ENCODE data around the gene WDR1. TPM values are rescaled to one million over a fixed set of nuclear protein-coding genes. Genes with fewer than 3 reads are reported as not detected.

Gene WDR1, protein sequence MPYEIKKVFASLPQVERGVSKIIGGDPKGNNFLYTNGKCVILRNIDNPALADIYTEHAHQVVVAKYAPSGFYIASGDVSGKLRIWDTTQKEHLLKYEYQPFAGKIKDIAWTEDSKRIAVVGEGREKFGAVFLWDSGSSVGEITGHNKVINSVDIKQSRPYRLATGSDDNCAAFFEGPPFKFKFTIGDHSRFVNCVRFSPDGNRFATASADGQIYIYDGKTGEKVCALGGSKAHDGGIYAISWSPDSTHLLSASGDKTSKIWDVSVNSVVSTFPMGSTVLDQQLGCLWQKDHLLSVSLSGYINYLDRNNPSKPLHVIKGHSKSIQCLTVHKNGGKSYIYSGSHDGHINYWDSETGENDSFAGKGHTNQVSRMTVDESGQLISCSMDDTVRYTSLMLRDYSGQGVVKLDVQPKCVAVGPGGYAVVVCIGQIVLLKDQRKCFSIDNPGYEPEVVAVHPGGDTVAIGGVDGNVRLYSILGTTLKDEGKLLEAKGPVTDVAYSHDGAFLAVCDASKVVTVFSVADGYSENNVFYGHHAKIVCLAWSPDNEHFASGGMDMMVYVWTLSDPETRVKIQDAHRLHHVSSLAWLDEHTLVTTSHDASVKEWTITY
- total RNA-seq (2013), result 209 TPM
- polyA plus RNA-seq (100 to 1,000 TPM; 206 to 251 (median 243) TPM), polyA minus RNA-seq (182 and 224 TPM in 2 replicates), total RNA-seq (282 to 609 (median 353) reads per million in 11 experiments)

DNA sequence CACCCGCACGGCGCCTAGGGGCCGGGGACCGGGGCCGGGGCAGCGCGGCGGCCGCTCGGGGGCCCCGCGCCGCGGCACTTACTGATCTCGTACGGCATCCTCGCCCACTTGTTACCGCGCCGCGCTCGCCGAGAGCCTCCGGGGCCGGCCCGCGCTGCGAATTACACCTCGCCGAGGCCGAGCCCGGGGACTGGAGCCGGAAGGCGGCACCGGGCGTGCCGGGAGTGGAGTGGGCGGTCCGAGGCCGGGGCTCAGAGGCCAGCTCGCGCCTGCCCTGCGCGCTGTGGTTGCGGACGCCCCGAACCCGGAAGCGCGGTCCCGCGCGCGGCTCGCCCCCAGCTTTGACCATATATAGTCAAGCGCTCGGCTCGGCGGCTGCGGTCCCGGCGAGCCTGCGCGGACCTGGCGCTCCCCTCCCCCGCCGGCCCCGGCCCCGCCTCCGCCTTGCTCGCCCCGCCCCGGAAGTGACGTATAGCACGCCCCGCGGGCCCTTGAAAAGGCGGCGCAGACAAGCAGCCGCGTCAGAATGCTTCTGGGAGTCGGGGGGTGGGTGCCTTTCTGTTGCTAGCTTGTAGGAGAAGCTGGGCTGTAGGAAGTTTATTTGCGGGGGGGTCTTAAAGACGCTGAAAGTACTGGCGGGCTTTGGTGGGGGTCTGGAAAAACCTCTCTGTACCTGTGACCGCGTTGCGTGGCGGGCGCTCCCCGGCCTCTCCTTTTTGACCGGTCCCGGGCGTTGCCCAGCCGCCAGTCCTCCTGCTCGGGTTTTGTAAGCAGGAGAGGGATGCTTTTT is at the start of gene WDR1:
WDR1 (minus strand) TSS at position 231 of the 790 bp plus-strand sequence; CDS start at position 98, 133 bp downstream.
- H3K9me3 ChIP-seq (replicated peaks in 1 of 2; ENCODE audit: control insufficient read depth in 1 of 2, insufficient read depth in 1 of 2, low read length in 2 of 2), result no peaks in the 10 kb centered on the region
- peaks cover 43% of the 10 kb centered on the region for H4K20me1 ChIP-seq (ENCODE audit: insufficient read depth, low read length)
- Mint-ChIP-seq H3K36me3 (peaks cover 36 to 37% of the 10 kb centered on the region in 2 donors), H3K27me3 (ENCODE audit: low read depth in 3 of 3) (peaks cover 0 to 5% (median 5%) of the 10 kb centered on the region in 3 donors), H3K9me3 (no peaks in the 10 kb centered on the region), H3K4me3 (peak within 1 kb of the TSS; percentile 93 to 96), H3K27ac (peak within 1 kb of the TSS; percentile 99 to 100 (median 100)), H3K4me1 (peaks cover 53% of the 10 kb centered on the region)
- peak within 1 kb of the TSS; percentile 93 for H3K4me2 ChIP-seq (replicated peaks; ENCODE audit: extremely low read depth, low read length, poor library complexity, severe bottlenecking)
- TF ChIP-seq, protein P1, sequence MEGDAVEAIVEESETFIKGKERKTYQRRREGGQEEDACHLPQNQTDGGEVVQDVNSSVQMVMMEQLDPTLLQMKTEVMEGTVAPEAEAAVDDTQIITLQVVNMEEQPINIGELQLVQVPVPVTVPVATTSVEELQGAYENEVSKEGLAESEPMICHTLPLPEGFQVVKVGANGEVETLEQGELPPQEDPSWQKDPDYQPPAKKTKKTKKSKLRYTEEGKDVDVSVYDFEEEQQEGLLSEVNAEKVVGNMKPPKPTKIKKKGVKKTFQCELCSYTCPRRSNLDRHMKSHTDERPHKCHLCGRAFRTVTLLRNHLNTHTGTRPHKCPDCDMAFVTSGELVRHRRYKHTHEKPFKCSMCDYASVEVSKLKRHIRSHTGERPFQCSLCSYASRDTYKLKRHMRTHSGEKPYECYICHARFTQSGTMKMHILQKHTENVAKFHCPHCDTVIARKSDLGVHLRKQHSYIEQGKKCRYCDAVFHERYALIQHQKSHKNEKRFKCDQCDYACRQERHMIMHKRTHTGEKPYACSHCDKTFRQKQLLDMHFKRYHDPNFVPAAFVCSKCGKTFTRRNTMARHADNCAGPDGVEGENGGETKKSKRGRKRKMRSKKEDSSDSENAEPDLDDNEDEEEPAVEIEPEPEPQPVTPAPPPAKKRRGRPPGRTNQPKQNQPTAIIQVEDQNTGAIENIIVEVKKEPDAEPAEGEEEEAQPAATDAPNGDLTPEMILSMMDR (IDR thresholded peaks at IDR 0.05), result no peak
- no peaks in the 10 kb centered on the region for H3K27me3 ChIP-seq (ENCODE audit: control insufficient read depth in 2 of 2, insufficient read depth in 2 of 2, low read length in 2 of 2)
- peak within 1 kb of the TSS; percentile 85 to 99 for H3K27ac ChIP-seq (ENCODE audit: low read depth in 1 of 2, low read length in 2 of 2)
- peak; percentile 95 to 97 (median 97) for DNase-seq
- H3K9ac ChIP-seq (ENCODE audit: insufficient read depth, low read length, poor library complexity, severe bottlenecking), result peak within 1 kb of the TSS; percentile 89
- peaks cover 33 to 34% of the 10 kb centered on the region in 2 donors for H3K36me3 ChIP-seq (replicated peaks in 1 of 2; ENCODE audit: control insufficient read depth in 1 of 2, insufficient read depth in 2 of 2, low read length in 2 of 2)
- H3K79me2 ChIP-seq (ENCODE audit: insufficient read depth, low read length), result peaks cover 54% of the 10 kb centered on the region
- peaks cover 36 to 43% of the 10 kb centered on the region in 2 donors for H3K4me1 ChIP-seq (ENCODE audit: control insufficient read depth in 1 of 2, insufficient read depth in 2 of 2, low read length in 2 of 2)
- peak within 1 kb of the TSS; percentile 34 for H2AFZ ChIP-seq (ENCODE audit: insufficient read depth, low read depth, low read length, poor library complexity, severe bottlenecking)
- peak within 1 kb of the TSS; percentile 80 to 93 (median 85) for H3K4me3 ChIP-seq (replicated peaks in 1 of 3; ENCODE audit: low read depth in 2 of 3, low read length in 3 of 3)
- intact Hi-C loops (cut with micrococcal nuclease), result loop anchor here (5.0 kb wide), 1 partner anchor 94 kb away; the partner anchor contains the start of gene SLC2A9 (in 2 of the 2)
- under 1% methylated on average over 92 of the region's 97 CpGs for WGBS (ENCODE audit: insufficient coverage)

DNA sequence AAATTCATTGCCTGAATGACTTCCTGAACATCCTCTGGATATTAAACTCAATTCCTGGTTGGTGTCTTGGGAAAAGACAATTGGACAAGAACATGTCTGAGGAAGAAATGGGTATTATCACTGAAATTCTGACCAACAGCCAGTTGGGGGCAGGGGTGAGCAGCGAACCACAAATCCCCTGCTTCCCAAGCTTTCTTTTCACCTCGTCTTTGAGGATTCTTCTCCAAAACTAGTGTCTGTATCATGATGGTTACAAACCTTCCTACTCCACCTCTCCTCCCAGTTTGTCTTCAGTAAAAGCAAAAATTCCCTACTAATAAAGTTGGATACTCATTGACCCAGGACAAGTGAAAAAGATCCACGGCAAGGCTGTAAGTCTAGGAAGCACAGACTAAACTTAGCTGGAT is 48.3 kb upstream of the WDR1 start:
- TF ChIP-seq, protein P1 (IDR thresholded peaks at IDR 0.05), result peak; percentile 84
- Histone ChIP-seq H4K20me1 (ENCODE audit: insufficient read depth, low read length) (no peaks in the 10 kb centered on the region), H3K36me3 (replicated peaks in 1 of 2; ENCODE audit: control insufficient read depth in 1 of 2, insufficient read depth in 2 of 2, low read length in 2 of 2) (no peaks in the 10 kb centered on the region), H3K9ac (ENCODE audit: insufficient read depth, low read length, poor library complexity, severe bottlenecking) (no peak overlapping the region), H3K4me3 (replicated peaks in 1 of 3; ENCODE audit: low read depth in 2 of 3, low read length in 3 of 3) (no peak overlapping the region), H3K27ac (ENCODE audit: low read depth in 1 of 2, low read length in 2 of 2) (no peak overlapping the region), H3K79me2 (ENCODE audit: insufficient read depth, low read length) (no peaks in the 10 kb centered on the region), H3K27me3 (ENCODE audit: control insufficient read depth in 2 of 2, insufficient read depth in 2 of 2, low read length in 2 of 2) (no peaks in the 10 kb centered on the region), H3K4me2 (replicated peaks; ENCODE audit: extremely low read depth, low read length, poor library complexity, severe bottlenecking) (no peak overlapping the region), H2AFZ (ENCODE audit: insufficient read depth, low read depth, low read length, poor library complexity, severe bottlenecking) (no peak overlapping the region), H3K4me1 (ENCODE audit: control insufficient read depth in 1 of 2, insufficient read depth in 2 of 2, low read length in 2 of 2) (no peaks in the 10 kb centered on the region), H3K9me3 (replicated peaks in 1 of 2; ENCODE audit: control insufficient read depth in 1 of 2, insufficient read depth in 1 of 2, low read length in 2 of 2) (no peaks in the 10 kb centered on the region)
- 0% methylated on average over 1 of the region's 3 CpGs for WGBS (ENCODE audit: insufficient coverage)
- Mint-ChIP-seq H3K36me3 (no peaks in the 10 kb centered on the region), H3K27me3 (ENCODE audit: low read depth in 3 of 3) (peaks cover 0 to 3% (median 2%) of the 10 kb centered on the region in 3 donors), H3K27ac (no peak overlapping the region), H3K4me1 (peaks cover 8% of the 10 kb centered on the region), H3K4me3 (no peak overlapping the region), H3K9me3 (no peaks in the 10 kb centered on the region)
- intact Hi-C loops (cut with micrococcal nuclease), result loop anchor here in 1 of 2 donors (5.0 to 10.0 kb wide), 2 partner anchors 240 to 382 kb away; no protein-coding TSS in a partner anchor
- peak; percentile 19 to 43 (median 41) for DNase-seq

Data from CD14-positive monocyte (primary cell).